HG02588 (cell line): Measurements from ENCODE around the gene GMPS.
A peak's percentile ranks its signal among the peaks of the same experiment; 100 is the strongest.
"Not testable (repeated sequence)": the region's sequence is repeated elsewhere in the genome, so short reads cannot be mapped to it uniquely, and the experiment has no call there.

Experiments used
- ATAC-seq: cut with Tn5 transposase; IDR thresholded peaks from one replicate; pipeline ENCODE4 v1.9.1; 2021; ENCODE audit warnings: mild to moderate bottlenecking, moderate library complexity; ENCODE audit not compliant: unreplicated experiment

GMPS gene

DNA sequence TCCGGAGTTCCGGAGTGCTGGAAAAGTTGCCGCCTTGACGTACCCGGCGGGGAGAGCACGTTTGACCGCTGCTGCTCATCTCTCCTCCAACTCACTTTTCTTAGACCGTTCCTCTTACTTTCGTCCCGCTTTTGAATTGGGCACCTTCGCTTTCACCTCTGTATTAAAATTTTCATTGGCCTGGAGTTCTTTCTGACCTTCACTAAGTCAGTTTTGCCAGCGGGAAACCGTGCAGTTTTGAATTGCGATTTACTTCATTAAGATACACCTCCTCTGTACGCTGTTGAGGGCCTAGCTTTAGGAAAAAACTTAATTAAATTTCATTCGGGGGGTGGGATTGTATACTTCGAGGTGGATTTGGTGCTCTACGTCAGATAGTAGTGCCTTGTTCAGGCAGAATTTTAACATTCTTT is 1.3 kb downstream of the GMPS start:
- peak; percentile 1 for ATAC-seq

DNA sequence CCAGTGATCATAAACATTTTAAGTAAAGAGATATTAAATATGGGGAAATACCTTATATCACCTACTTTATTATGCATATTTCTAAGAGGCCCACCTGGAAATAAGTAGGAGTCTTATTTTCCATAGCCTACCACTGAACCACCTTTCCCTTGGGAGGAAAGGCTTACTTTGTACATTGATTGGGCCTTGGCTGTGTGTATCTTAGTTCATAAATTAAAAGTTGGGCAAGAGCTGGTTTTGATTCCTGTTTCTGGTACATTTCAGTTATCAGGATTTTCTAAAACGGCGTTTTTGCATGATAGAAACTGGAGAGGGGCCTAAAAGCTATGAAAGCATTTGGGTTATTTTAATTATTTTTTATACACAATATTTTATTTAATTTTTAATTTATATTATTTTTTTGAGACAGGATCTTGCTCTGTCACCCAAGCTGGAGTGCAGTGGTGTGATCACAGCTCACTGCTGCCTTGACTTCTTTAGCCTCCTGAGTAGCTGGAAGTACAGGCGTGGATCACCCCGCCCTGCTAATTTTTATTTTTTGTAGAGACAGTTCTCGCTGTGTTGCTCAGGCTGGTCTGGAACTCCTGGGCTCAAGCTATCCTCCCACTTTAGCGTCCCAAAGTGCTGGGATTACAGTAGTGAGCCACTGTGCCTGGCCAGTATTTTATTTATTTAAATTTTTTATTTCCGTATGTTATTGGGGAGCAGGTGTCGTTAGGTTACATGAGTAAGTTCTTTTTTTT is 2.6 kb downstream of the GMPS start:
- no peak for ATAC-seq

DNA sequence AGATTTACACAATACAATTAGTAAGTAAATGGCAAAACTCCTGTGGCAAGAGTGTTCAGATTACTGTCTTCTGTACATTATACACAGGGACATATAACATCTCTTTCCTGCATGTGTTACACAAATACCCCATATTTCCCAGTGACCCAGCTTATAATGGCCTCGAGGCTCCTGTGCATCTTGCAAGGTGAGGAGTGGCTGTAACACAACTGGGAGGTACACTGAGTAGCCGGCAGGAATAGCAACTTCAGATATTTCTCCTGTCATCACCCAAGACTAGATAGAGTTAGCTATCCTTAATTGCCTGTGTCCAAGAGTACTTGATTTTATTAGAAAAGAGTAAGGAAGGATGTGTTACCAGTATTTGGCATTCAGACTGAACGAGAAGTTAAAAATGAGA is 5.6 kb downstream of the GMPS start:
- no peak for ATAC-seq

DNA sequence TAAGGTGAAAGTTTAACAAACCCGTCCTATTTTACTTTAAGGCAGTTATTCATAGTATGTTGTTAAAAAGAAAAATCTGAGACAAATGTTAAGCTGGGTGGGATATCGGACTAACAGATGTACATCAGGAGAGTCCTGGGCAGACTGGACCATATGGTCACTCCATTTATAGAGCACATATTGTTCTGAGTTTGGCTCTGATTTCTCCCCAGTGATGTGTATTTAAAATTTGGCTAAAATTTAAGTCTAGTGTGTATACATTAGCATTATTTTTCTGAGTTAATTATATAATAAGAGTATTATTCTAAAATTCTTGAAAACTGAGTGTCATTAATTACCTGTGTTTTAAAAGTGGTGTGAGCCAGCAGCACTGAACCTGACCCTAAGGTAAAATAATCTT is 6.1 kb downstream of the GMPS start:
- ATAC-seq, result no peak

DNA sequence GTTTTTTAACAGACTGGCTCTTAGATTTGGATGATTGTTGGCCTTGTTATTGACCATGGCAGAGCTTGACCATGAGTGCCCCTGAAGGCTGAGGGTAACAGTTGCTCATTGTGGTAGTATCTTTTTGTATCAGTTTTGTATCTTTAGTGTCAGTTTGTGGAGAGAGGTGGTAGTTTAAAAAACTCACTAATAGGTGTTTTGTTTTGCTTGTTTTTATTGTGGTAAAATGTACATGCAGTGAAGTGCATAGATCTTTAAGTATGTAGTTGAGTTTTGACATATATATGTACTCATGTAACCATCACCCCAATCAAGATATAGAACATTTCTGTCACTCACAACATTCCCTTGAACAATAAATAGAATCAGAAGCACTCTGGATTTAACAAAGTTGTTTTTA is 9.8 kb downstream of the GMPS start:
- no peak for ATAC-seq

DNA sequence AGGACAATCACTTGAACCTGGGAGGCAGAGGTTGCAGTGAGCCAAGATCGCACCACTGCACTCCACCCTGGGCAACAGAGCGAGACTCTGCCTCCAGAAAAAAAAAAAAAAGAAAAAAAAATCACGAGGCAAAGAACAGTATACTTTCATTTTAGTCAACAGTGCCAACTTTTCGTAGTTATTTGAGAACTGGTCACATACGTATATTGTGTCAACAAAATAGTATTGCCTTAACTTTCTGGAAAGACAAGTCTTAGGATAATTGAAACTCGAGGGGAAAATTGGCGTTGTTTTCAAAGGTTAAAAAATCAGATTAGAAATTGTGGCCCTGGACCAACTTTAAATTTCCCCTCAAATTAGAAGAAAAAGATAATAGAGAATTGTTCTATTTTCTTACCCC is 13.8 kb downstream of the GMPS start:
- ATAC-seq, result no peak

DNA sequence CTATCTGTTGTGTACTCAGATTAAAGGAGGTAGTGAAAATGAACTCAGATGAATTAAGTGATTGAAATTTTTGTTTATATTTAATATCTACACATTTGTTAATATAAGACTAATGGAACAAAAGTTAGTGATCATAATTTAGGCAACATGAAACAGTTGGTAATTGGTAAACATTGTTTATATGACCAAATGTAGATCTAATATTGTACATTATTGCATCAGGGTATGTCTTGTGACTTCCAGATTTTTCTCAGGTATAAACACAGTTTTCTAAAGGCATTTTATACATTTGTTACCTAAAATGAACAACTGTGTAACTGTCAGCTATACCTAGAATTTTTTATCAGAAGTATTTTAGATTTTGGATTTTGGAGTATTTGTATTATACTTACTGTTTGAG is 14.8 kb downstream of the GMPS start:
- no peak for ATAC-seq

DNA sequence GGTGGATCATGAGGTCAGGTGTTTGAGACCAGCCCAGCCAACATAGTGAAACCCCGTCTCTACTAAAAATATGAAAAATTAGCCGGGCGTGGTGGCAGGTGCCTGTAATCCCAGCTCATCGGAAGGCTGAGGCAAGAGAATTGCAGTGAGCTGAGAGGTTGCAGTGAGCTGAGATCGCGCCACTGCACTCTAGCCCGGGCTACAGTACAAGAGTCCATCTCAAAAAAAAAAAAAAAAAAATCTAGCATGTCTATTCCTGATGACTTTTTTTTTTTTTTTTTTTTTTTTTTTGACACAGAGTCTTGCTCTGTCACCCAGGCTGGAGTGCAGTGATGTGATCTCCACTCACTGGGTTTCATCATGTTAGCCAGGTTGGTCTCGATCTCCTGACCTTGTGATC is 15.9 kb downstream of the GMPS start:
- not testable (repeated sequence) for ATAC-seq

DNA sequence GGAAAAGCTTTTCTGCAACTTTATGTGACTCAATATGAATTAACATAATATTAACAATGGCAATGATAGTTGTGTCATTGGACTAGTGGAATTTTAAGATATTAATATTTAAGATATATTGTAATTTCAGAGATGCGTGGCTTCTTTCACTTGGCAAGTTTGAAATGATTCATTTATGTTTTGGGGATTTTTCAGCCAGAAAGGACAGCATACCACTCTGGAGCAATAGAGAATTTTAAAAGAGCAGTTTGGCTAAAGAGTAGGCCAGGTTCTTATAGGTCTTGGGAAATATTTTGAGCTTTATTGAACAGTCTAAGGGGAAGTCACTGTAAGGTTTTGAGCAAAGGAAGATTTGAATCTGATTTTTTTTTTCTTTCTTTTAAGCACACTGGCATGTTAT is 16.5 kb downstream of the GMPS start:
- ATAC-seq, result no peak

DNA sequence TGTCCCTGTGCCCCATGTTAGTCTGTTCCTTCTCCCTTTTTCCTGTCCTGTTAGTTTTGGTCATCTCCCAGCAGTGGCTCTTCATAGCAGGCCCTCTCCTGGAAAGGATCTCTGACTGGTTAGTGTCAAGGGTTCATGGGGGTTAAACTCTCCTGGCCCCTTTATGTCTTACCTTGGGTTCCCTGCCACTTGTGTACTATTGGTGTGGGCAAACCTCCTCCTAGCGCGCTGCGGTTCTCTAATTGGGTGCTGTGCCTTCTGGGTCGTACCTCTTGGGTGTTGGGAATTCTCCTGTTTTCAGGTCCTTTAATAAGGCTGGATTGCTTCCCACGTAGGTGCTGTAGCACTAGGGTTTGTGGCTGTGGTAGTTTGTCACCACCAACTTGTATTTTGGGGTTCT is 18.8 kb downstream of the GMPS start:
- ATAC-seq, result no peak

DNA sequence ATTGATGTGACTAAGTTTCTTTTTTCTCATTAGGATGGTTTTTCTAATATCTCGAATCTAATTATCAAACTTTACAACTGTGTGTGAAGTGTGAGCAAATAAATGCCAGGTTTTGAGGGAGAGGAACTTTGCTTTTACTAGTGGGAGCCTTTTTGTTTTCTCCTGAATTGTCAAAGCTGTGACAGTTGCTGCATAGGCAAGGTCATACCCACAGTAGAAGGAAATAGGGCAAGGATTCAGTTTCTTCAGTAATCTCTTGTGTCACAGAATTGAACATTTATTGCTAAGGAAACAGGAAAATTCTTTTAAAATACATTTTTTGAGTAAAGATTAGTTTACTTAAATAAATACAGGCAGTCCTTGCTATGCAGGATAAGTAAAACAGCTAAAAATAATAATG is 19.5 kb downstream of the GMPS start:
- no peak for ATAC-seq

DNA sequence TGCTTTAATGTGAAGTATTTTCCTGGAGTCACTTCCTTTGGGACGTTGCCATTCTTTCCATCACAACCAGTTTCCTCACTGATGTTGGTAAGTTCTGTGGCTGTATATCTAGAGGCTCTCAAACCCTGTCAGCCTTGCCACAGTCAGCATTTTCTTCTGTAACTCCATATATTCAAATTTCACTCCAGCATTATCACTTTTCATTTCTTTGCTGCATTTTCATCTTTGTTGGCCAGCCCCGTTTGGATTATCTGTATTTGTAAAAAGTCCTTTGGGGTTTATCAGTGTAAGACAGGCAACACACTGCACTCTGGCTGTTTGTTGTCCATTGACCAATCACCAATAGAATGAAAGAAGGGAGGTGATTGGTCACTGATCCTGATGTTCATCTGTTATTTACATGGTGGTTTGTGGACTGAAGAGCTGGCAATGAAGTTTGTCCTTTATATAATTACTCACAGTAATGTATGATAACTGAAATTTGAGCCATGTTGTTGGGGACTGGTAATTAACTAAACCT is 20.3 kb downstream of the GMPS start:
- peak; percentile 78 for ATAC-seq

DNA sequence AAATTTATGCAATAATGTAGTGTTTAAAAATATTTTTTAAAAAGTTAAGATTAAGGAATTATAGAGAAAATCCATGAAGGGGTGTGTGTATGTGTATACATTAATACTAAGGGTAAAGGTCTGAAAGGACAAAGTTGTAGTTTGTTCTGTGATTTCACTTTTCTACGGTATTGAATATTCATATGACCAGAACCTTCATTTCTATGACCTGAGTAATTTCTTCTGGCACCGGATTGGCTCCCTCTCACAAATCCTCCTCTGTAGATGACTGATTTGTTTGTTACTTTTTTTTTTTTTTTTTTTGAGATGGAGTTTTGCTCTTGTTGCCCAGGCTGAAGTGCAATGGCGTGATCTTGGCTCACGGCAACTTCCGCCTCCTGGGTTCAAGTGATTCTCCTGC is 20.9 kb downstream of the GMPS start:
- ATAC-seq, result no peak

DNA sequence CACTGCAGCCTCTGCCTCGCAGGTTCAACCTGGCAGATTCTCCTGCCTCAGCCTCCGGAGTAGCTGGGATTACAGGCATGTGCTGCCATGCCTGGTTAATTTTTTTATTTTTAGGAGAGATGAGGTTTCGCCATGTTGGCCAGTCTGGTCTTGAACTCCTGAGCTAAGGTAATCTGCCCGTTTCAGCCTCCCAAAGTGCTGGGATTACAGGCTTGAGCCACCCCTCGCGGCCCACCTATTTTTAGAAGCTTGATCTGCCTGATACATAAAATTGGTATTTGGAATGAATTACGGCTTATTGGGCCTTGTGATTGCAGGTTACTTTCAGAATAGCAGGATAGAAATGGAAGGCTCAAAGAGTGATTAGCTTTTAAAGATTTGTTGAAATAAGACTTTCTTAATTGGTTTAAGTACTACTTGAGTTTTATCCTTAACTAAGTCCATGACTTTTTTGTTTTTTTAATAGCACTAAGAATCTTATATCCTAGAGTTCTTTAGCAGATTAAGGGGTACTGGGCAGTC is 25.0 kb downstream of the GMPS start:
- no peak for ATAC-seq

DNA sequence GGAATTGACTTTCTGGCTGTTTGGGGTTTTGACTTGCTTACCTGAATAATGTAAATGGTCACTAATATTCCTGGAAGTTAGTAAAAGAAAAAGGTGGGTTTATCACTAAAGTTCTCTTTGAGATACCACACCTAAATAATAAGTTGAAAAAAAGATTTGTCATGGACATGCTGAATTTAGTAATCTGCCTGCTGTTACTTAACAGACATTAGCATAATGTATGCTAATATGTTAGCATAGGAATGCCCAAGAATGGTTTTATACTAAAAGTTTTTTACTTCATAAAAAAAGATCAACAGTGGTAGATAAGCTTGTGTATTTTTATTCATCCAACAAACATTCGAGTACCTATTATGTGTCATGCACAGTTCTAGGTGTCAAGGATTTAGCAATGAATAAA is 36.5 kb downstream of the GMPS start:
- no peak for ATAC-seq

DNA sequence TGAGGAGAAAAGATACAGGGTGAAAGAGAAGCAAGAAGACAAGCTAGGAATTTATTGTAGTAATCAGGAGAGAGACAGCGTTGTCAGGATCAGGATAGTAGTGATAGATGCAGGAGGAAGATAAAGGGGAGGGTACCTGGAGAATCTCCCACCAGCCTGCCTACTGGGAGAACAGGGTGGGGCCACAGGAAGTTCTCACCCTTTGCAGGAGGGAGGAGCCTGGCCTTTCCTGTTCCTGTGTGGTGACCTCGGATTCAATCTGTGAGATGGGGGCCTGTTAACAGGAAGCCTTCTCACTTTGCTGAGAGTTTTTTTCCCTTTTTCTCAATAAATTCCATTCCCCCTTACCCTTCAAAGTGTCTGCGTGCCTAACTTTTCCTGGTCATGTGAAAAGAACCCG is 37.6 kb downstream of the GMPS start:
- no peak for ATAC-seq

DNA sequence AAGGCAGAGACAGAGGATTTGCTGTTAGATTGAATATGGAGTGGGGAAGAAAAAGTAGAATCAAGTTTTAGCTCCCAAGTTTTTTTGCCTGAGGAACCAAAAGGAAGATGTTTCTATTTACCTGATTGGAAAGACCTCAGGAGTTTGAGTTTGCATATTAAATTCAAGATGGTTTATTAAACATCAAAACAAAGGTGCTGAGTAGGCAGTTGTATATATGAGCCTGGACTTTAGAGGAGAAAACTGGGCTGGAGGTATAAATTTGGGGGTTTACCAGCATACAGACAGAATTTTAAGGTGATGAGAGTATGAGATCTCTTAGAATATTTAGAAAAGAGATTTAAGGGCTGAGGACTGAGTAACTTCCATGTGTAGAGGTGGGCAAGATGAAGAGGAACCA is 38.2 kb downstream of the GMPS start:
- no peak for ATAC-seq

DNA sequence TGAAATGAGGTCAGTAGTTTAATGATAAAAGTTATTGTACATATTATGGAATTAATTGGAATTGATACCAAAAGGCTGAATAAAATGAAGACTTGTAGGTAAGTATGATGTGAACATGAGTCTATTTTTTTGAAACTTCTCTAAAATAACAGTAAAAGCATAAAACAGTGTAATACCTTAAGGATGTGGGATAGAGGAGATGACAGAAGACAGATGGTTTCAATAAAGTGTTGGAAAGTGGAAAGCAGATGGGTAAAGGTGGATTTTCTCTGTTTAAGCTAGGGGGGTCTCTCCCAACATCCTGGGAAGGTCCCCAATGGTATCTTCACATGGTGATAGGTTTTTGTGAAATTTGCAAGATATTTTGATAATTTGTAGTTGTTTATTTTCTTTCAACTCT is 41.6 kb downstream of the GMPS start:
- ATAC-seq, result no peak

DNA sequence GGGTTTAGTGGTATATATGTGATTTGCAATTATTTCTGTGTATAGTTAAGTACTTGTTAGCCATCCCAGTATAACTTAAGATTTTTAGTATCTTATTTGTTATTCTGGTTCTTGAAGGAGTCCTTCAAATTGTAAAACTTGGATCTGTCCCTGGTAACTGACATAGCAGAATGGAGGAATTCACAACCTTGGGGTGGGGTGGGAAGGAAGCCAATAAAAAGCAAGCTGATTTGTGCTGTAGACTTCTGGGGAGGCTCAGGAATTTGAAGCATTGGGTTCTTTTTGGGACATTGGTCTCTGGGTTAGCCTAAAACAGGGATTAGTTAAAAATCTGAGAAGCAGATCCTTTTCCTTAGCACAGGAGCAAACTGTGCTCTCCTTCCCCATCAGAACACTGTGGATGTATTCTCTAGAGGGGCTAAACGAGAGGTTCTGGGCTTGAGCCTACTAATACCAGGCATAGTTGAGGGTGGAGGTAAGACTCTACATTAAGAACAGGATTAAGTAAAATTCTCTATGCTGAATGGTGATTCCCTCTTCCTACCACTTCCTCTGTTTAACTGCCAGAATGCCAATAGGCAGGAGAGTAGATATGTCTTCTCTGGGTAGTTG is 42.2 kb downstream of the GMPS start:
- ATAC-seq, result no peak

DNA sequence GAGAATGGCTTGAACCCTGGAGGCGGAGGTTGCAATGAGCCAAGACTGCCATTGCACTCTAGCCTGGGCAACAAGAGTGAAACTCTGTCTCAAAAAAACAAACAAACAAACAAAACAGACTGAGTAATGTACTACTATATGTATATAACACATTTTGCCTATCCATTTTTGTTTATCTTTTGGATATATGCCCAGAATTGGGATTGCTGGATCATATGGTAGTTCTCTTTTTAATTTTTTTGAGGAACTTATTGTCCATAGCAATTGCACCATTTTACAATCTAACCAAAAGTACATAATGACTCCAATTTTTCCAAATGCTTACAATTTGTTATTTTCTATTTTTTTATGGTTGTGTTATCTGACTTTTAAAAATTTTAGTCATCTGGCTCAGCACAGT is 47.3 kb downstream of the GMPS start:
- no peak for ATAC-seq

DNA sequence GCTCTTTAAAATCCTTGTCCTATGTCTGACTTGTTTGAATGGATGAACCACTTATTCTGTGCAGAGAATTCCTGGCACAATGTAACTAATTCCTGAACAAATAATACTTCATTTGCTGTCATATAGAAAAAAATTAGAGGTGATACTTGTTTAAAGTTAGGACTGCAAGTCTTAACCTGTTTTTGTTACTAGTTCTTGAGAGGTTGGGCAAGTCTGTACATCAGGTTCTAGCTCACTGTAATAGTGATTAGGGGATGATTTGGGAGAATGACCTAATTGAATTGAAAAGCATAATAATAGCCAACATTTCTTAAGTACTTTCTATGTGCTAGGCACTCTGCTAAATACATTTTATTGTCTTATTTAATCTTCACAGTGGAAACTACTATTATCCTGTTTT is 49.3 kb downstream of the GMPS start:
- no peak for ATAC-seq

DNA sequence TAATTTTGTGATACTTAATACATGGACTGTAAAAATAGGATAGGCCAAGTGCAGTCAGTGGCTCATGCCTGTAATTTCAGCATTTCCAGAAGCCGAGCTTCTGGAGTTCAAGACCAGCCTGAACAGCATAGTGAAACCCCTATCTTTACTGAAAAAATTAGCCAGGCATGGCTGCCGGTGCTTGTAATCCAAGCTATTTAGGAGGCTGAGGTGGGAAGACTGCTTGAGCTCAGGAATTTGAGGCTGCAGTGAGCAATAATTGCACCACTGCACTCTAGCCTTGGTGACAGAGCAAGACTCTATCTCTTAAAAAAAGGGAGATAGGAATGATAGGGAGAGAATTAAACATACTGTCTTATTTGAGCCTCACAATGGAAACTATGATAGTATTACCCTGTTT is 51.0 kb downstream of the GMPS start:
- ATAC-seq, result no peak

DNA sequence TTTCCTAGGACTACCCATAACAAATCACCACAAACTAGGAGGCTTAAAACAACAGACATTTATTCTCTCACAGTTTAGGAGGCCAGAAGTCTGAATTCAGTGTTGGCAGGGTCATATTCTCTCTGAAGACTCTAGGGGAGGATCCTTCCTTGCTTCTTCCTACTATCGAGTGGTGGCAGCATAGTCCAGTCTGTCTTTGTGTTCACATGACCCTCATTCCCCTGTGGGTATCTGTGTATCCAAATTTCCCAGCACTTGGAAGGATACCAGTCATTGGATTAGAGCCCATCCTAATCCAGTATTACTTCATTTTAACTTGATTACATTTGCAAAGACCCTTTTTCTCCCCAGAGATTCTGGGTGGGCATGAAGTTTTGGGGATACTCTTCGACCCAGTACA is 63.8 kb downstream of the GMPS start:
- no peak for ATAC-seq
